ENCODE results near the gene CADM4. TPM values are rescaled to one million over a fixed set of nuclear protein-coding genes. Genes with fewer than 3 reads are reported as not detected.

Gene CADM4
- total and polyA plus RNA-seq, 9 of the 15 experiments (the other 6 are each of a cell fraction or from before 2014, with no cell fraction given): 0.03 to 4.6 (median 1.3) TPM

GRCh38 chr19:43595999-43596841, 43.4 kb downstream of the CADM4 start, which contains the start of the genes IRGQ and ZNF576 (continued):
- TF ChIP-seq JUND (IDR thresholded peaks at IDR 0.05; ENCODE audit: borderline replicate concordance, low read depth, low read length) (peak; percentile 89), JUND (tag; IDR thresholded peaks at IDR 0.05; ENCODE audit: borderline replicate concordance, low read depth, low read length) (peak; percentile 75; the same call in 1 of the 3 replicates), RFX1 (IDR thresholded peaks at IDR 0.05) (no peak), HNRNPH1 (optimal IDR thresholded peaks at IDR 0.05; ENCODE audit: low read depth, low read length) (no peak), STAT5A (IDR thresholded peaks at IDR 0.05; ENCODE audit: borderline replicate concordance, low read length) (peak; percentile 36; the same call in 1 of the 2 replicates), FOXP4 (CRISPR knock-in tag; IDR thresholded peaks at IDR 0.05; ENCODE audit: borderline replicate concordance) (peak; percentile 70; the same call in 1 of the 2 replicates), CHAMP1 (IDR thresholded peaks at IDR 0.05) (no peak), SIN3A (IDR thresholded peaks at IDR 0.05; ENCODE audit: borderline replicate concordance in 2 of 2, control insufficient read depth in 1 of 2, low read depth in 2 of 2, low read length in 2 of 2) (peak in 1 of 2 experiments; percentile 67; a peak in 2 of 4 replicates), ZNF12 (CRISPR knock-in tag; IDR thresholded peaks at IDR 0.05) (no peak), ZBTB17 (CRISPR knock-in tag; IDR thresholded peaks at IDR 0.05) (0 out of 2 replicates have a peak, but pooled peaks have one; percentile 50), ETV1 (tag; conservative IDR thresholded peaks at IDR 0.05; ENCODE audit: low read depth) (peak; percentile 69), GABPB1 (CRISPR knock-in tag; IDR thresholded peaks at IDR 0.05) (peak; percentile 73; the same call in 1 of the 2 replicates), E2F8 (IDR thresholded peaks at IDR 0.05; ENCODE audit: low read depth, partially characterized antibody) (peak; percentile 57), LARP7 (IDR thresholded peaks at IDR 0.05) (no peak), HDAC1 (IDR thresholded peaks at IDR 0.05) (peak in 1 of 2 experiments; percentile 86; a peak in 2 of 4 replicates), PURB (CRISPR knock-in tag; IDR thresholded peaks at IDR 0.05; ENCODE audit: low read depth) (no peak), ZNF512 (tag; IDR thresholded peaks at IDR 0.05) (no peak)
